HFFc6 (cell line): ENCODE data around the gene AMOTL2. TPM values are rescaled to one million over a fixed set of nuclear protein-coding genes. Genes with fewer than 3 reads are reported as not detected.

Experiments used
- DNase-seq: peaks from one replicate; pipeline ENCODE4 v3.0.0-alpha.2; 2018
- H3K27ac Mint-ChIP-seq: 2 replicates; pipeline ENCODE4 v1.8.0; 2020; ENCODE audit warnings: mild to moderate bottlenecking, mixed read lengths
- H3K27me3 Mint-ChIP-seq: 2 replicates; pipeline ENCODE4 v1.8.0; 2021; ENCODE audit warnings: mild to moderate bottlenecking, moderate library complexity, mixed read lengths; ENCODE audit not compliant: insufficient read depth
- H3K36me3 Mint-ChIP-seq: 2 replicates; pipeline ENCODE4 v1.8.0; 2021; ENCODE audit warnings: low read depth, mixed read lengths
- H3K4me1 Mint-ChIP-seq: 2 replicates; pipeline ENCODE4 v1.8.0; 2020; ENCODE audit warnings: low read depth, mixed read lengths
- H3K4me3 Mint-ChIP-seq: 2 replicates; pipeline ENCODE4 v1.8.0; 2020; ENCODE audit warnings: mild to moderate bottlenecking, moderate library complexity, mixed read lengths
- H3K9me3 Mint-ChIP-seq: 2 replicates; pipeline ENCODE4 v1.8.0; 2020; ENCODE audit warnings: mild to moderate bottlenecking, mixed read lengths
- CTCF ChIP-seq: fragments of 200-600 bp; sonication (generic); IDR thresholded peaks from 2 replicates; pipeline ENCODE4 v1.5.0; 2021; ENCODE audit warnings: antibody characterized with exemption, mild to moderate bottlenecking
- total RNA-seq, 6 experiments: library from RNA; stranded (reverse); fragmentation: NEBNext Ultra II Directional; extraction: Animal tissue kit (Norgen Biotek cat#: 25700); gene quantifications; 2 replicates in 1 of 6; 3 replicates in 5 of 6; pipeline ENCODE4 v1.2.3, GENCODE V29; 2021

AMOTL2 gene
- total RNA-seq, 6 experiments from 2014 or later = 244 to 311 (median 274) TPM

DNA sequence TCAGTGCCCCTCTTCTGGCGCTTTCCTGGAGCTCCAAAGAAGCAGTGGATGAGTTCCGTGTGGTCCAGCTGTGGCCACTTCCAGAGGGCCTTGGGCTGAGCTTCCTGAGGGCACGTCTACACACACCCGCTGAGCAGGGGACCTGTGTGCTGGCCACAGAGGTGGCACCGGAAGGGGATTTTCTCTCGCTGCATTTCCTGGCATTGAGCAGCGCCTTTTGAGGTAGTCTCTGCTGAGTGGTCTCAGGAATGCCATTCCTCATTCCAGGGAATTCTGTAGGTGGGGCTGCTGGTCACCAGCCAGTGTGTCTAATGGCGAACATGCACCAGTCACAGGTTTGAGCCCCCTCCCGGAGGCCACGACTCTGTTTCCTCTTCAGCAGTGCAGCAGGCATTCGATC lies 48.1 kb downstream of the AMOTL2 start:
- no peaks in the 10 kb centered on the region for H3K9me3 Mint-ChIP-seq
- H3K27me3 Mint-ChIP-seq = peaks cover 3% of the 10 kb centered on the region; the same call in 1 of the 2 replicates
- no peak for TF ChIP-seq CTCF
- peaks cover 5% of the 10 kb centered on the region; the same call in 1 of the 2 replicates for H3K36me3 Mint-ChIP-seq
- H3K4me1 Mint-ChIP-seq = peaks cover 91% of the 10 kb centered on the region
- no peak for DNase-seq
- peak overlapping the region; percentile 89 for H3K27ac Mint-ChIP-seq
- peak overlapping the region; percentile 72 for H3K4me3 Mint-ChIP-seq

DNA sequence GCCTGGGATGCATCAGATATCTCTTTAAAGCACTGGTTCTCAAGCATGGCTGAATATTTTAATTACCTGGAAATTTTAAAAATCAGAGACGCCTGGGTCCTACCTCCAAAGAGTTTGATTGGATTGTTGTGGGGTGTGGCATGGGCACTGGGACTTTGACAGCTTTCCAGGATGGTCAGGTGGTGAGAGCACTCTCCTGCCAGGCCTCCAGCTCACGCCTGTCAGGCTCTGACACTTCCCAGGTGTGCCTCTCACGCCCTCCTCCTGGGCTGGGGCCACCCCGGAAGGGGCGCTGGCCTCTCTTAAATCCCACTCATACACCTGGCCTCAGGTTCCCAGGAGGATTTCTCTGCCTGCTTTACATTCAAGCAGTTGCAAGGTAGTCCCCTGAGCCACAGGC lies 48.5 kb downstream of the AMOTL2 start:
- Mint-ChIP-seq H3K27ac (peak overlapping the region; percentile 94), H3K9me3 (no peaks in the 10 kb centered on the region), H3K27me3 (peaks cover 3% of the 10 kb centered on the region; the same call in 1 of the 2 replicates), H3K4me1 (peaks cover 91% of the 10 kb centered on the region), H3K4me3 (no peak overlapping the region; the same call in 1 of the 2 replicates), H3K36me3 (peaks cover 5% of the 10 kb centered on the region; the same call in 1 of the 2 replicates)
- no peak for TF ChIP-seq CTCF
- no peak for DNase-seq

DNA sequence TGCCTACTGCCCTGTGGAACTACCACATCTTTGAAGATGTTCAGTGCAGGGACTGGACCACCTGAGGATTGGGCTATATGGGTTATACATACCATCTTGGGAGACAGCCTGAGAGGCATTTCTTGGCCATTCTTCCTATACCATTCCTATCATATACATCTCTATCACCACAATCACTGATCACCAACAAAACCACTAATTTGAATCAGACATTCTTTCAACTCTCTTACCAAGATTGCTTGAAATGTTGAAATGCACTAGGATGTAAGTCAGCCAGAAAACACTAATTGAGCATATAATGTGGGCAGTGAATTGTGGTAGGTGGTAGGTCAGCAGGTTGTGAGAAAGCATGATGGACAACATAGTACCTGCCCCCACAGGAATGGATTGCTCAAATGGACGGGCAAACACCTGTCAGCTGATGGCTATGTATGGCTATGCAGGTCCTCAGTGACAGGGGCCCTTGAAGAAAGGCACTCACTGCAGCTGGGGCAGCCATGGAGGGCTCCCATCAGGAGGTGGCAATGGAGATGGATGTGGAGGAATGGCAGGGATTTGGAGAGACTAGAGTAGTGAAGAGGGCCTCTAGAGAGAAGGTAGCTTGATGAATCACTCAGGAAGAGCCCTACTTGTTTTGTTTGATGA lies 49.1 kb downstream of the AMOTL2 start:
- Mint-ChIP-seq H3K27ac (peak overlapping the region; percentile 94), H3K4me3 (peak overlapping the region; percentile 62), H3K4me1 (peaks cover 91% of the 10 kb centered on the region), H3K27me3 (peaks cover 3% of the 10 kb centered on the region; the same call in 1 of the 2 replicates), H3K36me3 (peaks cover 5% of the 10 kb centered on the region; the same call in 1 of the 2 replicates), H3K9me3 (no peaks in the 10 kb centered on the region)
- DNase-seq = no peak
- no peak for TF ChIP-seq CTCF

- peaks cover 88% of the 10 kb centered on the region for H3K4me1 Mint-ChIP-seq
- no peak overlapping the region; the same call in 1 of the 2 replicates for H3K4me3 Mint-ChIP-seq
- H3K27ac Mint-ChIP-seq = peak overlapping the region; percentile 94
- H3K27me3 Mint-ChIP-seq = no peaks in the 10 kb centered on the region; the same call in 1 of the 2 replicates
- TF ChIP-seq CTCF = no peak
- H3K9me3 Mint-ChIP-seq = no peaks in the 10 kb centered on the region
- peaks cover 5% of the 10 kb centered on the region; the same call in 1 of the 2 replicates for H3K36me3 Mint-ChIP-seq
- DNase-seq = no peak
Observed at GRCh38 chr3:134323966-134324962, 50.0 kb downstream of the AMOTL2 start.

- TF ChIP-seq CTCF = no peak
- DNase-seq = no peak
- H3K9me3 Mint-ChIP-seq = no peaks in the 10 kb centered on the region
- peaks cover 83% of the 10 kb centered on the region for H3K4me1 Mint-ChIP-seq
- H3K36me3 Mint-ChIP-seq = peaks cover 5% of the 10 kb centered on the region; the same call in 1 of the 2 replicates
- no peak overlapping the region for H3K4me3 Mint-ChIP-seq
- no peaks in the 10 kb centered on the region; the same call in 1 of the 2 replicates for H3K27me3 Mint-ChIP-seq
- H3K27ac Mint-ChIP-seq = no peak overlapping the region
Observed at GRCh38 chr3:134322286-134322685, 52.0 kb downstream of the AMOTL2 start.
